Measurements from ENCODE around the gene FOXS1. TPM values are rescaled to one million over a fixed set of nuclear protein-coding genes. Genes with fewer than 3 reads are reported as not detected.
A peak's percentile ranks its signal among the peaks of the same experiment; 100 is the strongest.

Gene FOXS1
- total RNA-seq, 1 donor from 2014 or later: not detected

GRCh38 chr20:31877684-31878083 lies 32.3 kb upstream of the FOXS1 start:
- no peak overlapping the region for H3K27ac Mint-ChIP-seq
- CTCF ChIA-PET: no interaction called here
- DNase-seq (no peak), ATAC-seq (ENCODE audit: low read depth) (no peak)
- no peaks in the 10 kb centered on the region for H3K27me3 Mint-ChIP-seq
- POLR2A ChIA-PET: no interaction called here
- no peak overlapping the region for H3K4me3 Mint-ChIP-seq
- no peaks in the 10 kb centered on the region for H3K9me3 Mint-ChIP-seq
- no peak for TF ChIP-seq CTCF (IDR thresholded peaks at IDR 0.05)
- H3K4me1 Mint-ChIP-seq: peaks cover 14% of the 10 kb centered on the region
- intact Hi-C loops (cut with micrococcal nuclease): no loop called here
- H3K36me3 Mint-ChIP-seq (ENCODE audit: low read depth): peaks cover 4% of the 10 kb centered on the region

- ChIA-PET POLR2A (no interaction called here), CTCF (no interaction called here)
- TF ChIP-seq CTCF (IDR thresholded peaks at IDR 0.05): no peak
- no peaks in the 10 kb centered on the region for H3K9me3 Mint-ChIP-seq
- H3K27me3 Mint-ChIP-seq: peaks cover 2% of the 10 kb centered on the region
- no peak overlapping the region for H3K4me3 Mint-ChIP-seq
- H3K27ac Mint-ChIP-seq: no peak overlapping the region
- intact Hi-C loops (cut with micrococcal nuclease): no loop called here
- peaks cover 22% of the 10 kb centered on the region for H3K4me1 Mint-ChIP-seq
- ATAC-seq (ENCODE audit: low read depth): no peak
- DNase-seq: no peak
- peaks cover 4% of the 10 kb centered on the region for H3K36me3 Mint-ChIP-seq (ENCODE audit: low read depth)
Measured at GRCh38 chr20:31875671-31876070, 30.3 kb upstream of the FOXS1 start.

- no peak for TF ChIP-seq CTCF (IDR thresholded peaks at IDR 0.05)
- intact Hi-C loops (cut with micrococcal nuclease): no loop called here
- Mint-ChIP-seq H3K27ac (no peak overlapping the region), H3K36me3 (ENCODE audit: low read depth) (peaks cover 3% of the 10 kb centered on the region), H3K4me1 (peaks cover 31% of the 10 kb centered on the region), H3K4me3 (no peak overlapping the region), H3K27me3 (peaks cover 4% of the 10 kb centered on the region), H3K9me3 (no peaks in the 10 kb centered on the region)
- ATAC-seq (ENCODE audit: low read depth): no peak
- CTCF ChIA-PET: interaction anchor here (1.0 to 1.1 kb wide), 2 partner anchors 7 to 18 kb away, joined by 3 to 4 read pairs; no protein-coding TSS in a partner anchor
- DNase-seq: no peak
- POLR2A ChIA-PET: interaction anchor here (0.8 kb wide), 1 partner anchor 10 kb away, joined by 7 read pairs; no protein-coding TSS in a partner anchor
Measured at GRCh38 chr20:31872406-31872805, 27.0 kb upstream of the FOXS1 start.

- Mint-ChIP-seq H3K4me1 (peaks cover 35% of the 10 kb centered on the region), H3K27me3 (peaks cover 6% of the 10 kb centered on the region), H3K4me3 (peak overlapping the region; percentile 88), H3K36me3 (ENCODE audit: low read depth) (peaks cover 3% of the 10 kb centered on the region), H3K27ac (no peak overlapping the region), H3K9me3 (no peaks in the 10 kb centered on the region)
- DNase-seq: no peak
- CTCF ChIA-PET: interaction anchor here (0.7 to 1.3 kb wide), 3 partner anchors 9 to 25 kb away, joined by 3 to 5 read pairs (median 4); no protein-coding TSS in a partner anchor
- ATAC-seq (ENCODE audit: low read depth): no peak
- POLR2A ChIA-PET: interaction anchor here (1.2 to 2.5 kb wide), 2 partner anchors 8 to 80 kb away, joined by 3 to 12 read pairs; partner anchors contain the start of gene PDRG1
- no peak for TF ChIP-seq CTCF (IDR thresholded peaks at IDR 0.05)
- intact Hi-C loops (cut with micrococcal nuclease): no loop called here
Measured at GRCh38 chr20:31871618-31871954, 26.2 kb upstream of the FOXS1 start.

- Mint-ChIP-seq H3K27ac (peak overlapping the region; percentile 76), H3K4me3 (peak overlapping the region; percentile 88), H3K36me3 (ENCODE audit: low read depth) (peaks cover 3% of the 10 kb centered on the region), H3K9me3 (no peaks in the 10 kb centered on the region), H3K27me3 (peaks cover 6% of the 10 kb centered on the region), H3K4me1 (peaks cover 35% of the 10 kb centered on the region)
- ChIA-PET POLR2A (interaction anchor here (1.2 to 2.5 kb wide), 2 partner anchors 9 to 81 kb away, joined by 3 to 12 read pairs; partner anchors contain the start of gene PDRG1), CTCF (interaction anchor here (0.7 to 1.3 kb wide), 3 partner anchors 9 to 24 kb away, joined by 3 to 5 read pairs (median 4); no protein-coding TSS in a partner anchor)
- peak; percentile 12 for ATAC-seq (ENCODE audit: low read depth)
- intact Hi-C loops (cut with micrococcal nuclease): loop anchor here (1.0 kb wide), 1 partner anchor 9 kb away; no protein-coding TSS in a partner anchor
- DNase-seq: no peak
- TF ChIP-seq CTCF (IDR thresholded peaks at IDR 0.05): no peak
Measured at GRCh38 chr20:31870726-31871617, 25.6 kb upstream of the FOXS1 start.
